GM12878 (cell line): ENCODE data around the gene GOLGA7B. TPM values are rescaled to one million over a fixed set of nuclear protein-coding genes. Genes with fewer than 3 reads are reported as not detected.

Experiments
- ATAC-seq: fragments of 200-7000 bp; cut with Tn5 transposase; 3 replicates; pipeline ENCODE4 v1.9.1; 2020; ENCODE audit warnings: mild to moderate bottlenecking, moderate library complexity
- BruUV-seq: library from RNA; stranded (reverse); fragments of 400-500 nt; replicated peaks from 2 replicates; lab custom pipeline; 2021; lab: Mats Ljungman, UMichigan
- CTCF ChIA-PET: fragments of 300-600 bp; sonication (Branson Sonifier 250); formaldehyde crosslinking; extraction: SDS; loops from one replicate; lab custom pipeline; 2021; ENCODE audit warnings: inconsistent platforms; lab: Yijun Ruan, JAX
- POLR2A ChIA-PET: fragments of 350-600 bp; formaldehyde crosslinking; extraction: SDS; loops from one replicate; lab custom pipeline; 2021; ENCODE audit warnings: inconsistent platforms; lab: Charles Lee
- RAD21 ChIA-PET: fragments of 300-600 bp; sonication (Branson Sonifier 250); formaldehyde crosslinking; loops from one replicate; lab custom pipeline; 2023; ENCODE audit warnings: antibody characterized with exemption; ENCODE audit not compliant: unreplicated experiment; lab: Charles Lee
- SMC1A ChIA-PET: fragments of 300-600 bp; sonication (Branson Sonifier 250); formaldehyde crosslinking; loops from one replicate; lab custom pipeline; 2023; ENCODE audit not compliant: unreplicated experiment, uncharacterized antibody; lab: Charles Lee
- DNase-seq: peaks from one replicate; pipeline ENCODE4 v3.0.0-alpha.2; 2011; ENCODE audit warnings: low read depth, low spot score
- FAIRE-seq: peaks from 3 replicates; lab custom pipeline; 2011; peaks lifted over from hg19 to GRCh38; lab: Jason Lieb, UNC
- H2AFZ ChIP-seq: 2 replicates; pipeline ENCODE4 v1.6.0; 2011; ENCODE audit warnings: low read depth, low read length, control low read depth; ENCODE audit not compliant: control insufficient read depth
- H3K27ac ChIP-seq: 2 replicates; pipeline ENCODE4 v1.5.1; 2011; ENCODE audit warnings: control low read depth; ENCODE audit not compliant: control insufficient read depth, insufficient read depth
- H3K27me3 ChIP-seq, 2 experiments: replicated peaks in 1 of 2; 2 replicates each; pipeline versions ENCODE4 v1.6.0 to v1.6.1; 2011; ENCODE audit warnings: low read length in 1 of 2; ENCODE audit not compliant: control insufficient read depth in 2 of 2, insufficient read depth in 2 of 2
- H3K36me3 ChIP-seq, 2 experiments: 2 replicates each; pipeline ENCODE4 v1.5.1; 2011; ENCODE audit warnings: low read length in 1 of 2; ENCODE audit not compliant: control insufficient read depth in 2 of 2, insufficient read depth in 2 of 2
- H3K4me1 ChIP-seq: 2 replicates; pipeline ENCODE4 v1.6.1; 2011; ENCODE audit warnings: mild to moderate bottlenecking, low read length, moderate library complexity, mixed read lengths; ENCODE audit not compliant: control insufficient read depth, insufficient read depth
- H3K4me2 ChIP-seq: 2 replicates; pipeline ENCODE4 v1.6.0; 2011; ENCODE audit warnings: control low read depth; ENCODE audit not compliant: control insufficient read depth, insufficient read depth
- H3K4me3 ChIP-seq: fragments of 200-600 bp; sonication (generic); 2 replicates; pipeline ENCODE4 v1.5.1; 2016
- H3K79me2 ChIP-seq: 2 replicates; pipeline ENCODE4 v1.6.0; 2011; ENCODE audit warnings: low read length; ENCODE audit not compliant: control insufficient read depth, insufficient read depth
- H3K9ac ChIP-seq: 2 replicates; pipeline ENCODE4 v1.8.0; 2011; ENCODE audit warnings: low read length, control low read depth, mixed read lengths; ENCODE audit not compliant: control insufficient read depth, insufficient read depth
- H3K9me3 ChIP-seq: replicated peaks from 3 replicates; pipeline ENCODE4 v1.5.1; 2011; ENCODE audit warnings: mild to moderate bottlenecking, low read length; ENCODE audit not compliant: control insufficient read depth, insufficient read depth
- H4K20me1 ChIP-seq: 2 replicates; pipeline ENCODE4 v1.6.0; 2011; ENCODE audit not compliant: control insufficient read depth, insufficient read depth
- ASH2L ChIP-seq: fragments of 300-600, 200-600 bp; sonication (generic); IDR thresholded peaks from 2 replicates; pipeline ENCODE4 v1.6.1; 2017; ENCODE audit warnings: low read depth, mild to moderate bottlenecking, borderline replicate concordance
- BRCA1 ChIP-seq: IDR thresholded peaks from 2 replicates; pipeline ENCODE4 v1.6.1; 2011; ENCODE audit warnings: low read depth, low read length, improper control_type of control experiment
- CHD1 ChIP-seq: IDR thresholded peaks from 2 replicates; pipeline ENCODE4 v1.6.1; 2012; ENCODE audit warnings: low read depth, low read length, improper control_type of control experiment
- HDGF ChIP-seq: fragments of 450-650 bp; IDR thresholded peaks from 2 replicates; pipeline ENCODE4 v1.6.1; 2016; ENCODE audit warnings: antibody characterized with exemption
- KDM1A ChIP-seq: fragments of 200-600 bp; sonication (generic); IDR thresholded peaks from 2 replicates; pipeline ENCODE4 v1.6.1; 2016; ENCODE audit warnings: borderline replicate concordance
- NFYB ChIP-seq: IDR thresholded peaks from 2 replicates; pipeline ENCODE4 v1.6.1; 2011; ENCODE audit warnings: low read depth, mild to moderate bottlenecking, low read length, improper control_type of control experiment, moderate library complexity; ENCODE audit not compliant: insufficient read depth
- NR2C2 ChIP-seq: IDR thresholded peaks from 2 replicates; pipeline ENCODE4 v1.6.1; 2011; ENCODE audit warnings: borderline replicate concordance, low read depth; ENCODE audit not compliant: control insufficient read depth, insufficient read length
- SIN3A ChIP-seq: IDR thresholded peaks from 2 replicates; pipeline ENCODE4 v1.6.1; 2012; ENCODE audit warnings: low read depth, low read length, improper control_type of control experiment
- SIX5 ChIP-seq: IDR thresholded peaks from 2 replicates; pipeline ENCODE4 v1.6.1; 2011; ENCODE audit warnings: mild to moderate bottlenecking, low read depth, low read length, moderate library complexity; ENCODE audit not compliant: severe bottlenecking
- SMARCA5 ChIP-seq: fragments of 450-650 bp; IDR thresholded peaks from 2 replicates; pipeline ENCODE4 v1.6.1; 2017; ENCODE audit warnings: mild to moderate bottlenecking
- TARDBP ChIP-seq: IDR thresholded peaks from 2 replicates; pipeline ENCODE4 v1.6.1; 2016; ENCODE audit warnings: borderline replicate concordance
- ZNF217 ChIP-seq: fragments of 450-650 bp; IDR thresholded peaks from 2 replicates; pipeline ENCODE4 v1.6.1; 2017; ENCODE audit warnings: antibody characterized with exemption, mild to moderate bottlenecking
- ZNF592 ChIP-seq: fragments of 450-650 bp; IDR thresholded peaks from 2 replicates; pipeline ENCODE4 v1.6.1; 2017; ENCODE audit warnings: mild to moderate bottlenecking, moderate library complexity
- ZSCAN29 ChIP-seq: fragments of 450-650 bp; IDR thresholded peaks from 2 replicates; pipeline ENCODE4 v1.6.1; 2017; ENCODE audit warnings: mild to moderate bottlenecking, moderate library complexity
- WGBS: methylation state at CpG from one replicate; pipeline ENCODE4 v1.1.6; 2016; ENCODE audit warnings: low lambda C conversion rate; ENCODE audit not compliant: insufficient replicate concordance, insufficient coverage; ENCODE audit errors: missing lambda C conversion rate; 5-methylcytosine and 5-hydroxymethylcytosine counted together
- in situ Hi-C: fragments of 300-500 bp; cut with MboI; formaldehyde crosslinking; loops from 9 replicates; pipeline ENCODE4 v1.14.3; 2018; ENCODE audit warnings: mixed read lengths
- intact Hi-C: fragments of 100-400 bp; cut with micrococcal nuclease; formaldehyde crosslinking; loops from one replicate; pipeline ENCODE4 v1.14.2; 2022; ENCODE audit not compliant: unreplicated experiment
- polyA plus RNA-seq, 11 experiments: library from polyadenylated mRNA; depleted of rRNA in 4 of 11; unstranded in 6 of 11; stranded (reverse) in 5 of 11; fragments of >200 nt; fragmentation: Nextera tagmentation in 4 of 11; fragmentation: Illumina TruSeq in 1 of 11; extraction: Ambion mirVana in 4 of 11; extraction: Trizol in 1 of 11; gene quantifications; 1 replicate in 1 of 11; 2 replicates in 10 of 11; pipeline versions ENCODE4 v1.2.1 to v1.2.3, GENCODE V29; 2011 to 2016; ENCODE audit warnings: inconsistent platforms in 2 of 11, missing spikeins in 2 of 11, low read depth in 1 of 11
- total RNA-seq, 4 experiments: library from RNA; depleted of rRNA in 3 of 4; stranded (reverse); fragments of >200 nt in 3 of 4; fragmentation: Illumina TruSeq in 1 of 4; extraction: Trizol in 1 of 4; gene quantifications; 2 replicates each; pipeline versions ENCODE4 v1.2.1 to v1.2.3, GENCODE V29; 2013 to 2021

Gene GOLGA7B
- total and polyA plus RNA-seq, 10 of the 15 experiments (the other 5 are each of a cell fraction or from before 2014, with no cell fraction given), result 0.01 to 0.02 (median 0.01) TPM; not detected in 7

GRCh38 chr10:97916586-97916985, 66.9 kb downstream of the GOLGA7B start:
- FAIRE-seq (no peak), DNase-seq (no peak), ATAC-seq (no peak)
- H2AFZ ChIP-seq, result no peak overlapping the region
- no peak overlapping the region for H3K9ac ChIP-seq
- intact Hi-C loops (loop anchor here (10.0 kb wide), 1 partner anchor 748 kb away; no protein-coding TSS in a partner anchor), in situ Hi-C loops (loop anchor here (5.0 kb wide), 1 partner anchor 126 kb away; no protein-coding TSS in a partner anchor)
- TF ChIP-seq ZNF217, result no peak
- no peak for TF ChIP-seq ZSCAN29
- TF ChIP-seq NFYB, result no peak
- no peak for TF ChIP-seq BRCA1
- TF ChIP-seq ASH2L, result no peak
- H3K79me2 ChIP-seq, result no peaks in the 10 kb centered on the region
- no peak overlapping the region for H3K4me2 ChIP-seq
- no peaks in the 10 kb centered on the region for H3K36me3 ChIP-seq
- H4K20me1 ChIP-seq, result no peaks in the 10 kb centered on the region
- ChIA-PET POLR2A (interaction anchor here (0.6 kb wide), 1 partner anchor 149 kb away, joined by 6 read pairs; no protein-coding TSS in a partner anchor), SMC1A (interaction anchor here (1.0 kb wide), 1 partner anchor 125 kb away, joined by 3 read pairs; no protein-coding TSS in a partner anchor), RAD21 (interaction anchor here (2.9 kb wide), 1 partner anchor 125 kb away, joined by 44 read pairs; no protein-coding TSS in a partner anchor), CTCF (interaction anchor here (7.1 kb wide), 1 partner anchor 125 kb away, joined by 143 read pairs; no protein-coding TSS in a partner anchor)
- no peak overlapping the region for H3K4me3 ChIP-seq
- H3K27ac ChIP-seq, result no peak overlapping the region
- BruUV-seq, result no TSS peak
- no peaks in the 10 kb centered on the region; a peak in 2 of 4 replicates for H3K27me3 ChIP-seq
- no peaks in the 10 kb centered on the region for H3K9me3 ChIP-seq
- no peaks in the 10 kb centered on the region for H3K4me1 ChIP-seq
- 11% methylated on average over 4 of the region's 4 CpGs for WGBS

GRCh38 chr10:97919012-97919411, 69.4 kb downstream of the GOLGA7B start:
- BruUV-seq, result no TSS peak
- intact Hi-C loops (loop anchor here (10.0 kb wide), 1 partner anchor 746 kb away; no protein-coding TSS in a partner anchor), in situ Hi-C loops (loop anchor here (5.0 kb wide), 1 partner anchor 123 kb away; no protein-coding TSS in a partner anchor)
- Histone ChIP-seq H3K4me1 (no peaks in the 10 kb centered on the region), H3K79me2 (no peaks in the 10 kb centered on the region), H2AFZ (no peak overlapping the region), H3K9me3 (no peaks in the 10 kb centered on the region), H4K20me1 (no peaks in the 10 kb centered on the region), H3K9ac (no peak overlapping the region), H3K4me2 (no peak overlapping the region), H3K27me3 (no peaks in the 10 kb centered on the region; a peak in 2 of 4 replicates), H3K36me3 (no peaks in the 10 kb centered on the region), H3K27ac (no peak overlapping the region), H3K4me3 (no peak overlapping the region)
- RAD21 ChIA-PET, result interaction anchor here (0.6 kb wide), 1 partner anchor 1128 kb away, joined by 3 read pairs; no protein-coding TSS in a partner anchor
- CTCF ChIA-PET, result interaction anchor here (0.7 to 7.1 kb wide), 3 partner anchors 10 to 127 kb away, joined by 3 to 143 read pairs (median 6); no protein-coding TSS in a partner anchor
- ATAC-seq (no peak), FAIRE-seq (no peak), DNase-seq (no peak)
- SMC1A ChIA-PET, result interaction anchor here (0.6 to 0.8 kb wide), 2 partner anchors 122 to 387 kb away, joined by 3 read pairs; no protein-coding TSS in a partner anchor
- POLR2A ChIA-PET, result no interaction called here
- 0% methylated on average over 3 of the region's 3 CpGs for WGBS
- no peak for TF ChIP-seq SIX5
- no peak for TF ChIP-seq TARDBP
- TF ChIP-seq NR2C2, result no peak
- no peak for TF ChIP-seq ZNF592
- no peak for TF ChIP-seq KDM1A
- TF ChIP-seq ZNF217, result no peak
- no peak for TF ChIP-seq SMARCA5
- no peak for TF ChIP-seq HDGF
- TF ChIP-seq CHD1, result no peak
- TF ChIP-seq SIN3A, result no peak
